ENCODE data around the gene PIK3CA. TPM values are rescaled to one million over a fixed set of nuclear protein-coding genes. Genes with fewer than 3 reads are reported as not detected.

The PIK3CA gene
- 10 to 100 TPM; 19.0 to 39.8 (median 22.4) TPM for total RNA-seq

- no peaks in the 10 kb centered on the region for H3K9me3 ChIP-seq
- DNase-seq, result peak; percentile 95 to 97
- intact Hi-C loops (cut with DNase I), result loop anchor here (5.0 kb wide), 1 partner anchor 174 kb away; the partner anchor contains the start of gene ZNF639
- no peaks in the 10 kb centered on the region for H3K36me3 ChIP-seq
- H3K27ac ChIP-seq, result peak within 1 kb of the TSS; percentile 94 to 96 (median 95)
- 1% methylated on average over 38 to 47 of the region's 67 CpGs for WGBS, 2 donors
- no peaks in the 10 kb centered on the region for H3K27me3 ChIP-seq
- H3K4me3 ChIP-seq (replicated peaks in 1 of 3), result peak within 1 kb of the TSS; percentile 12 to 95 (median 94)
- H3K4me1 ChIP-seq, result peaks cover 0 to 8% of the 10 kb centered on the region in 2 donors
- TF ChIP-seq CTCF (IDR thresholded peaks at IDR 0.05), result peak in 1 of 6 experiments; percentile 2
- TF ChIP-seq POLR2A (IDR thresholded peaks at IDR 0.05), result peak; percentile 55 to 91
These were observed at the start of gene PIK3CA for GRCh38 chr3:179147873-179148615. Gene PIK3CA, plus strand, starts transcription at chr3:179148357. Its CDS starts 50,469 bp downstream, at chr3:179198826.

GRCh38 chr3:179098388-179099077 is 49.6 kb upstream of the PIK3CA start:
- WGBS, 2 donors, result 83 to 86% methylated on average over 7 of the region's 7 CpGs
- DNase-seq, result no peak
- TF ChIP-seq CTCF (IDR thresholded peaks at IDR 0.05) (no peak), POLR2A (IDR thresholded peaks at IDR 0.05) (no peak)
- Histone ChIP-seq H3K4me3 (replicated peaks in 1 of 3) (no peak overlapping the region), H3K36me3 (no peaks in the 10 kb centered on the region), H3K27ac (no peak overlapping the region), H3K27me3 (no peaks in the 10 kb centered on the region), H3K4me1 (no peaks in the 10 kb centered on the region), H3K9me3 (no peaks in the 10 kb centered on the region)
- intact Hi-C loops (cut with DNase I), result no loop called here

GRCh38 chr3:179100652-179101051 is 47.5 kb upstream of the PIK3CA start:
- Histone ChIP-seq H3K36me3 (no peaks in the 10 kb centered on the region), H3K27ac (no peak overlapping the region), H3K9me3 (no peaks in the 10 kb centered on the region), H3K4me3 (replicated peaks in 1 of 3) (no peak overlapping the region), H3K27me3 (no peaks in the 10 kb centered on the region), H3K4me1 (no peaks in the 10 kb centered on the region)
- intact Hi-C loops (cut with DNase I), result loop anchor here (10.0 kb wide), 1 partner anchor 214 kb away; no protein-coding TSS in a partner anchor
- TF ChIP-seq CTCF (IDR thresholded peaks at IDR 0.05) (no peak), POLR2A (IDR thresholded peaks at IDR 0.05) (no peak)
- no peak for DNase-seq

- Histone ChIP-seq H3K36me3 (no peaks in the 10 kb centered on the region), H3K4me1 (no peaks in the 10 kb centered on the region), H3K9me3 (no peaks in the 10 kb centered on the region), H3K4me3 (replicated peaks in 1 of 3) (no peak overlapping the region), H3K27me3 (no peaks in the 10 kb centered on the region), H3K27ac (no peak overlapping the region)
- intact Hi-C loops (cut with DNase I), result loop anchor here (10.0 kb wide), 1 partner anchor 209 kb away; no protein-coding TSS in a partner anchor
- TF ChIP-seq POLR2A (IDR thresholded peaks at IDR 0.05), result no peak
- TF ChIP-seq CTCF (IDR thresholded peaks at IDR 0.05), result no peak
- no peak for DNase-seq
- WGBS, 2 donors, result 31 to 33% methylated on average over 1 of the region's 1 CpG
These were observed 42.3 kb upstream of the PIK3CA start for GRCh38 chr3:179105881-179106280.

- no peaks in the 10 kb centered on the region for H3K4me1 ChIP-seq
- no peak overlapping the region for H3K27ac ChIP-seq
- intact Hi-C loops (cut with DNase I), result loop anchor here (10.0 kb wide), 1 partner anchor 207 kb away; no protein-coding TSS in a partner anchor
- no peaks in the 10 kb centered on the region for H3K9me3 ChIP-seq
- no peak overlapping the region for H3K4me3 ChIP-seq (replicated peaks in 1 of 3)
- no peaks in the 10 kb centered on the region for H3K27me3 ChIP-seq
- H3K36me3 ChIP-seq, result no peaks in the 10 kb centered on the region
- no peak for DNase-seq
- WGBS, 2 donors, result 93 to 94% methylated on average over 3 of the region's 3 CpGs
- TF ChIP-seq CTCF (IDR thresholded peaks at IDR 0.05) (no peak), POLR2A (IDR thresholded peaks at IDR 0.05) (no peak)
These were observed 40.5 kb upstream of the PIK3CA start for GRCh38 chr3:179107617-179108016.
